ENCODE measurements around the gene SLC25A36. TPM values are rescaled to one million over a fixed set of nuclear protein-coding genes. Genes with fewer than 3 reads are reported as not detected.
A peak's percentile ranks its signal among the peaks of the same experiment; 100 is the strongest.

Gene SLC25A36
- total RNA-seq, 1 experiment from 2014 or later = 76.5 TPM

- Histone ChIP-seq H3K4me1 (replicated peaks; ENCODE audit: insufficient read depth) (no peaks in the 10 kb centered on the region), H4K20me1 (ENCODE audit: insufficient read depth) (no peaks in the 10 kb centered on the region), H3K9me3 (ENCODE audit: insufficient read depth, low read depth) (no peaks in the 10 kb centered on the region), H3K36me3 (ENCODE audit: low read depth) (no peaks in the 10 kb centered on the region), H3F3A (ENCODE audit: insufficient read depth, low read depth) (no peaks in the 10 kb centered on the region), H3K4me3 (no peak overlapping the region), H3K4me2 (no peak overlapping the region), H3K9me2 (ENCODE audit: insufficient read depth) (no peaks in the 10 kb centered on the region), H3K79me2 (ENCODE audit: low read depth) (no peaks in the 10 kb centered on the region), H3K27ac (no peak overlapping the region), H3K27me3 (ENCODE audit: insufficient read depth, low read depth) (no peaks in the 10 kb centered on the region), H2AFZ (no peak overlapping the region)
- BruUV-seq (replicated peaks) = no TSS peak
- CTCF ChIA-PET = interaction anchor here (0.6 kb wide), 1 partner anchor 394 kb away, joined by 7 read pairs; no protein-coding TSS in a partner anchor
- intact Hi-C loops (cut with micrococcal nuclease; ENCODE audit: unreplicated experiment) = loop anchor here (10.0 kb wide), 3 partner anchors 298 to 558 kb away; no protein-coding TSS in a partner anchor
- DNase-seq = no peak
- POLR2A ChIA-PET (ENCODE audit: unreplicated experiment) = no interaction called here
- TF ChIP-seq CTCF (conservative IDR thresholded peaks at IDR 0.05) (no peak), EZH2 (IDR thresholded peaks at IDR 0.05; ENCODE audit: low read depth) (no peak)
Measured at GRCh38 chr3:141006344-141006743, 64.7 kb downstream of the SLC25A36 start.

- Histone ChIP-seq H3K36me3 (ENCODE audit: low read depth) (no peaks in the 10 kb centered on the region), H3K9me3 (ENCODE audit: insufficient read depth, low read depth) (no peaks in the 10 kb centered on the region), H2AFZ (no peak overlapping the region), H3K4me1 (replicated peaks; ENCODE audit: insufficient read depth) (no peaks in the 10 kb centered on the region), H3K9me2 (ENCODE audit: insufficient read depth) (no peaks in the 10 kb centered on the region), H3K27me3 (ENCODE audit: insufficient read depth, low read depth) (no peaks in the 10 kb centered on the region), H3K79me2 (ENCODE audit: low read depth) (no peaks in the 10 kb centered on the region), H3F3A (ENCODE audit: insufficient read depth, low read depth) (no peaks in the 10 kb centered on the region), H4K20me1 (ENCODE audit: insufficient read depth) (no peaks in the 10 kb centered on the region), H3K27ac (no peak overlapping the region), H3K4me2 (no peak overlapping the region), H3K4me3 (no peak overlapping the region)
- ChIA-PET POLR2A (ENCODE audit: unreplicated experiment) (no interaction called here), CTCF (no interaction called here)
- TF ChIP-seq CTCF (conservative IDR thresholded peaks at IDR 0.05) (no peak), EZH2 (IDR thresholded peaks at IDR 0.05; ENCODE audit: low read depth) (no peak)
- intact Hi-C loops (cut with micrococcal nuclease; ENCODE audit: unreplicated experiment) = loop anchor here (10.0 kb wide), 3 partner anchors 295 to 555 kb away; no protein-coding TSS in a partner anchor
- no TSS peak for BruUV-seq (replicated peaks)
- DNase-seq = no peak
Measured at GRCh38 chr3:141009496-141009895, 67.9 kb downstream of the SLC25A36 start.

- no peaks in the 10 kb centered on the region for H3K4me1 ChIP-seq (replicated peaks; ENCODE audit: insufficient read depth)
- no peak overlapping the region for H2AFZ ChIP-seq
- no peak overlapping the region for H3K4me3 ChIP-seq
- no peaks in the 10 kb centered on the region for H3K9me3 ChIP-seq (ENCODE audit: insufficient read depth, low read depth)
- H4K20me1 ChIP-seq (ENCODE audit: insufficient read depth) = no peaks in the 10 kb centered on the region
- H3K27me3 ChIP-seq (ENCODE audit: insufficient read depth, low read depth) = no peaks in the 10 kb centered on the region
- no peak for TF ChIP-seq EZH2 (IDR thresholded peaks at IDR 0.05; ENCODE audit: low read depth)
- peak; percentile 74 for TF ChIP-seq CTCF (conservative IDR thresholded peaks at IDR 0.05)
- H3F3A ChIP-seq (ENCODE audit: insufficient read depth, low read depth) = no peaks in the 10 kb centered on the region
- CTCF ChIA-PET = no interaction called here
- no peak overlapping the region for H3K4me2 ChIP-seq
- BruUV-seq (replicated peaks) = no TSS peak
- peak in 1 of 2 experiments; percentile 58 for DNase-seq
- no peaks in the 10 kb centered on the region for H3K9me2 ChIP-seq (ENCODE audit: insufficient read depth)
- no peak overlapping the region for H3K27ac ChIP-seq
- no peaks in the 10 kb centered on the region for H3K36me3 ChIP-seq (ENCODE audit: low read depth)
- intact Hi-C loops (cut with micrococcal nuclease; ENCODE audit: unreplicated experiment) = loop anchor here (1.0 kb wide), 1 partner anchor 181 kb away; no protein-coding TSS in a partner anchor
- H3K79me2 ChIP-seq (ENCODE audit: low read depth) = no peaks in the 10 kb centered on the region
- POLR2A ChIA-PET (ENCODE audit: unreplicated experiment) = no interaction called here
Measured at GRCh38 chr3:141011232-141011996, 69.8 kb downstream of the SLC25A36 start.

Measured in PC-9 (cell line).